ENCODE data around the gene BRIP1.

BRIP1 gene

DNA sequence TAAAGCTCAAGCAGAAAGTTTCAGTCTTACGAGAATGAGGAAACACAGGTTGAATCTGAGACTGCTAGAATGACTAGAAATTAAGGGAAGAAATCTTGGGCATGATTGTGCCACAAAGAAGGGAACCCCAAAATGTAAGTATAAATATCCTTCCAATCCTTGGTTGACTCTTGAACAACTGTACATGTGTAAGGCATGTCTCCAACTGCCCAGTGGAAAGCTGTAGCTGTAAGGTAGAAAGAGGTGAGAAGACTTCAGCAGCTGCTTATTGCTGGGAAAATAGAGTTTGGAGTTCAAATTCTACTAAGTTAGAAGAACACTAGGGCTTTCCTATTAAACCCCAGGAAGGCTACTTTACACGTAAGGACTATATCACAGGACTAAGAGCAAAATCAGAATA, 212.6 kb downstream of the BRIP1 start:
- DNase-seq, result no peak

DNA sequence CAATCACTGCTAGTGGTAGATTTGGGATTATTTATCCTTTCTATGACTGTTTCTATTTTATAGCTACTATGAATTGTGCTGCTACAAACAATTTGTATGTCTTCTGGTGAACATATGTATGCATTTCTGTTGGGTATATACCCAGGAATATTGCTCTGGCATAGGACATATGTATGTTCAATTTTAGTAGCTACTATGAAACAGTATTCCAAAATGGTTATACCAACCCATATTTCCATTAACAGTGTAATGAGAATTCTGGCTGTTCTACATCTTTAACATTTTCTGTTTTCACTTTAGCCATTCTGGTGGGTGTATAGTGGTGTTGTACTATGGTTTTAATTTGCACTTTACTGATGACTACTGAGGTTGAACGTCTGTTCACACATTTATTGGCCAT, 214.7 kb downstream of the BRIP1 start:
- no peak for DNase-seq

DNA sequence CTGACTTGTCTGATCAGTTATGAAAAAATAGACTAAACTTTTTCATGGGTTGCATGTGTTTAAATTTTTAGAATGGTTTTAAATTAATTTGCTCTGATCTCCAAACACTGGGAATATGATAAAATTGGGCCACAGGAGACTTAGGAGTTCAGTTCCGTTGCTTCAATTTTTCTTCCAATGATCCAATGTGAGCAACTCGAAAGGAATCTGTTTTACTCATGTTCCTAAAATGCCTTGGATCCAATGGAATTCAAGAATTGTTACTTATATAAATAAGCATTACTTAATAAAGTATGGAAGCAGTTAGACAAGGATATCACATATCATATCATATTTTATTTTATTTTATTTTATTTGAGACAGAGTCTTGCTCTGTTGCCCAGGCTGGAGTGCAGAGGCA, 216.3 kb downstream of the BRIP1 start:
- no peak for DNase-seq

DNA sequence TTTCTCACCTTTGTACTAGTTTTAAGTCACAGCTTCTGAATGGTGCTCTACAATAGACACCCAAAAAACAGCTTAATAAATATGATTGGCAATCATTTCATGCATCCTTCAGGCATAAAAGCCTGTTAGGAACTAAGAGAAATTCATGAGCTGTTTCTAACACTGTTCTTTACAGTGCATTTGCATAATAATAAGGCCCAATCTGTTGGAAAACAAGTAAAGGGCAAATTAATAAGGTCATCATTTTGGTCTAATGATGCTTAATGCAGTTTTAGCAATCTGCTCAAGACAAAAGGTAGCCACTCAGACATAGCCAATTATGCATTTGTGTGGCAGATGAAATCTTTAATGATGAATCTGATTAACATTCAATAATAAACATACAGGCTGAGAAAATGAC, 216.8 kb downstream of the BRIP1 start:
- no peak for DNase-seq

GRCh38 chr17:61645920-61646319, 217.4 kb downstream of the BRIP1 start:
- DNase-seq, result no peak

GRCh38 chr17:61644800-61645774, 218.2 kb downstream of the BRIP1 start:
- no peak for DNase-seq

DNA sequence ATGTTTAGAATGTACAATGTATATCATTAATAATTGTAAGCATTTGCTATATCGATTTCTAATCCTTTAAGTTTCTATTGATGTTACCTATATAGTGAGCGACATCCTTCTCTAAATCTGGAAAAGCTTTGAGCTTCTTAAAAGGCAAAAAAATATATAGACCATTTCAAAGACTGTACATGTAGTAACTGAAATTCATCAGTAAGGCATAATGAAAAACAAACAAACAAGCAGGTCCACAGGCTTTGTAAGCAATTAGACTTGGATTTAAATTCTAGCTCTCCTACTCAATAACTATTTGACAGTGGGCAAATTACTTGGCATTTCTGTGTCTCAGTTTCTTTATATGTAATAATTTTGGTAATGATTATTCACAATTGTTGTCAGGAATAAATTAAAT, 220.6 kb downstream of the BRIP1 start:
- DNase-seq, result no peak

DNA sequence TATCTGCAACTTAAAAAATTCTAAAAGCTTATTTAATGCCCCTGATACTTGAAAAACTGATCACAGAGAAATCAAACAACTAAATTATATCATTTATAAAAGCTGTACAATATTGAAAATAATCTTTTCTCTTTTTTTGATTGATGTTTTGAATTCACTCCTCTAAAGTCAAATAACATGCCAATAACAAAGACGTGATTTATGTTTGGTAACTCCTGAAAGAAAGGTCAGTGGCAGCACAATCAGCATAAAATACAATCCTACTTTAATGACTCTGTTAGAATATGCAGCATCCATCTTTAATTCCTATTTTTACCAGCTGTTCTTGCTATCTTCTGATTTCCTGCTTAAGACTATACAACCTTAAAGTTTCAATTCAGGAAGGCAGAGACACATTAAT, 221.6 kb downstream of the BRIP1 start:
- no peak for DNase-seq

DNA sequence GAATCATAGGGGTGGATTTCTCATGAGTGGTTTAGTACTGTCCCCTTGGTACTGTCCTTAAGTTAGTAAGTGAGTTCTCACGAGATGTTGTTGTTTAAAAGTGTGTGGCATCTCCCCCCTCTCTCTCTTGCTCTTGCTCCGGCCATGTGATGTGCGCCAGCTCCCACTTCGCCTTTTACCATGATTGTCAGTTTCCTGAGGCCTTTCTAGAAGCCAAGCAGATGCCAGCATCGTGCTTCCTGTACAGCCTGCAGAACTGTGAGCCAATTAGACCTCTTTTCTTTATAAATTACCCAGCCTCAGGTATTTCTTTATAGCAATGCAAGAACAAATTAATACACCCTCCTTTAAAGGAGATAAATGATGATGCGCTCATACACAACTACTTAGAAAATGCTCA, 222.2 kb downstream of the BRIP1 start:
- no peak for DNase-seq

GRCh38 chr17:61639818-61640217, 223.5 kb downstream of the BRIP1 start:
- no peak for DNase-seq

- DNase-seq, result no peak
Measured at GRCh38 chr17:61638087-61638486, 225.2 kb downstream of the BRIP1 start.

GRCh38 chr17:61635913-61636432, 227.4 kb downstream of the BRIP1 start:
- peak; percentile 27 for DNase-seq

GRCh38 chr17:61634942-61635538, 228.3 kb downstream of the BRIP1 start:
- no peak for DNase-seq

DNA sequence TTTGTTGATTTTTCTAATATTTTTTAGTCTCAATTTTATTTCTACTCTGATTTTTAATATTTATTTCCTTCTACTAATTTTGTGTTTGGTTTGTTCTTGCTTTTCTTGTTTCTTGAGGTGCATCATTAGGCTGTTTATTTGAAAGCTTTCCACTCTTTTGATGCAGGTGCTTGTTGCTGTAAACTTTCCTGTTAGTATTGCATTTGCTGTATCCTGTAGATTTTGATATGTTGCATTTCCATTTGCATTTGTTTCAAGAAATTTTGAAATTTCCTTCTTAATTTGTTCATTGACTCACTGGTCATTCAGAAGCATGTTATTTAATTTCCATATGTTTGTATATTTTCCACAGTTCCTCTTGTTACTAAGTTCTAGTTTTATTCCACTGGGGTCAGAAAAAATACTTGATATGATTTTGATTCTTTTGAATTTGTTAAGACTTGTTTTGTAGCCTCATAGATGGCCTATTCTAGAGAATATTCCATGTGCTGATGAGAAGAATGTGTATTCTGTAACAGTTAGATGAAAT, 229.3 kb downstream of the BRIP1 start:
- DNase-seq, result no peak

- no peak for DNase-seq
Measured at GRCh38 chr17:61632826-61633225, 230.5 kb downstream of the BRIP1 start.

GRCh38 chr17:61631800-61632199, 231.5 kb downstream of the BRIP1 start:
- no peak for DNase-seq
